ENCODE data around the gene TSPAN19.

Gene TSPAN19

GRCh38 chr12:84998341-84998740 lies 37.7 kb downstream of the TSPAN19 start:
- no peak for FAIRE-seq

- no peak for FAIRE-seq
These were observed 39.3 kb downstream of the TSPAN19 start for GRCh38 chr12:84996759-84997158.

GRCh38 chr12:84995641-84996040 lies 40.4 kb downstream of the TSPAN19 start:
- FAIRE-seq, result no peak

GRCh38 chr12:84994426-84994825 lies 41.7 kb downstream of the TSPAN19 start:
- no peak for FAIRE-seq

- FAIRE-seq, result no peak
These were observed 49.5 kb downstream of the TSPAN19 start for GRCh38 chr12:84986586-84986985.

GRCh38 chr12:84986117-84986516 lies 50.0 kb downstream of the TSPAN19 start:
- no peak for FAIRE-seq

- FAIRE-seq, result no peak
These were observed 52.8 kb downstream of the TSPAN19 start for GRCh38 chr12:84983289-84983688.

- no peak for FAIRE-seq
These were observed 53.2 kb downstream of the TSPAN19 start for GRCh38 chr12:84982888-84983287.

GRCh38 chr12:84978921-84979320 lies 57.2 kb downstream of the TSPAN19 start:
- FAIRE-seq, result no peak

- FAIRE-seq, result no peak
These were observed 59.9 kb downstream of the TSPAN19 start for GRCh38 chr12:84976133-84976532.

- FAIRE-seq, result no peak
These were observed 61.8 kb downstream of the TSPAN19 start for GRCh38 chr12:84974155-84974815.

- FAIRE-seq, result no peak
These were observed 63.1 kb downstream of the TSPAN19 start for GRCh38 chr12:84973026-84973425.

GRCh38 chr12:84969226-84969625 lies 66.9 kb downstream of the TSPAN19 start:
- FAIRE-seq, result no peak

Measured in A204.1 (cell line).